Mesangial cell (primary cell): ENCODE measurements around the gene CBLIF. TPM values are rescaled to one million over a fixed set of nuclear protein-coding genes. Genes with fewer than 3 reads are reported as not detected.

Source experiments
- total RNA-seq: library from RNA; depleted of rRNA; stranded (reverse); fragments of >200 nt; gene quantifications from 2 replicates; pipeline ENCODE4 v1.2.3, GENCODE V29; 2015

The CBLIF gene
- total RNA-seq: not detected in 2 replicates

GRCh38 chr11:59845399-59845798, at the start of gene CBLIF:
CBLIF (minus strand) TSS chr11:59845499; CDS start chr11:59845453, 46 bp downstream.

GRCh38 chr11:59878575-59878974, 33.3 kb upstream of the CBLIF start, which contains the start of gene OOSP3:
OOSP3 (plus strand) TSS chr11:59878782; CDS start chr11:59878809, 27 bp downstream.

GRCh38 chr11:59866397-59866796, 21.1 kb upstream of the CBLIF start, which contains the start of gene TCN1:
TCN1 (minus strand) TSS chr11:59866487; CDS start chr11:59866470, 17 bp downstream.

GRCh38 chr11:59810189-59810910, 34.9 kb downstream of the CBLIF start, which contains the start of gene MRPL16:
MRPL16 (minus strand) TSS chr11:59810778; CDS start chr11:59810658, 120 bp downstream.

Other genes with a start within 250 kb of the CBLIF start
- 16.5 and 22.4 TPM in 2 replicates for gene OSBP, start 229.7 kb downstream of the CBLIF start, total RNA-seq
- 12.7 and 13.9 TPM in 2 replicates for gene PATL1, start 176.5 kb downstream of the CBLIF start, total RNA-seq
- not detected in 2 replicates for gene OR10V1, start 131.7 kb downstream of the CBLIF start, total RNA-seq
- gene STX3, start 90.1 kb downstream of the CBLIF start, total RNA-seq: 19.7 and 48.4 TPM in 2 replicates
- gene MRPL16, start 34.7 kb downstream of the CBLIF start, total RNA-seq: 38.2 and 55.6 TPM in 2 replicates
- not detected in 2 replicates for gene TCN1, start 21.0 kb upstream of the CBLIF start, total RNA-seq
- not detected in 2 replicates for gene OOSP3, start 33.3 kb upstream of the CBLIF start, total RNA-seq
- gene OOSP1, start 92.9 kb upstream of the CBLIF start, total RNA-seq: not detected in 2 replicates
- not detected in 2 replicates for gene OOSP4A, start 118.5 kb upstream of the CBLIF start, total RNA-seq
- gene OOSP4B, start 171.7 kb upstream of the CBLIF start, total RNA-seq: not detected in 2 replicates
- not detected in 2 replicates for gene OOSP2, start 194.9 kb upstream of the CBLIF start, total RNA-seq
- gene MS4A3, start 211.2 kb upstream of the CBLIF start, total RNA-seq: not detected in 2 replicates
- gene MS4A2, start 243.2 kb upstream of the CBLIF start, total RNA-seq: not detected in 2 replicates